ENCODE measurements around the gene CALML4. TPM values are rescaled to one million over a fixed set of nuclear protein-coding genes. Genes with fewer than 3 reads are reported as not detected.

CALML4 gene
- total RNA-seq, 4 donors from 2014 or later, result 3.0 to 5.1 (median 3.8) TPM

- DNase-seq, result no peak
Observed at GRCh38 chr15:68191555-68191954, 13.6 kb downstream of the CALML4 start.

GRCh38 chr15:68190048-68190447, 15.1 kb downstream of the CALML4 start:
- H3K4me3 ChIP-seq (replicated peaks in 1 of 3), result no peak overlapping the region
- H3K4me1 ChIP-seq, result peaks cover 26 to 34% of the 10 kb centered on the region in 2 donors
- no peaks in the 10 kb centered on the region for H3K36me3 ChIP-seq
- peak overlapping the region in 1 of 3 donors; percentile 88 for H3K27ac ChIP-seq
- DNase-seq, result no peak
- intact Hi-C loops (cut with DNase I), result no loop called here
- H3K9me3 ChIP-seq, result no peaks in the 10 kb centered on the region
- no peaks in the 10 kb centered on the region for H3K27me3 ChIP-seq
- WGBS, 2 donors, result 93 to 94% methylated on average over 4 of the region's 4 CpGs
- TF ChIP-seq POLR2A (IDR thresholded peaks at IDR 0.05), result no peak
- TF ChIP-seq CTCF (IDR thresholded peaks at IDR 0.05), result no peak

More at GRCh38 chr15:68191555-68191954, 13.6 kb downstream of the CALML4 start:
- intact Hi-C loops (cut with DNase I), result no loop called here
- Histone ChIP-seq H3K4me3 (replicated peaks in 1 of 3) (no peak overlapping the region), H3K27ac (peak overlapping the region in 2 of 3 donors; percentile 6 to 20), H3K9me3 (no peaks in the 10 kb centered on the region), H3K27me3 (no peaks in the 10 kb centered on the region), H3K4me1 (peaks cover 19 to 23% of the 10 kb centered on the region in 2 donors), H3K36me3 (no peaks in the 10 kb centered on the region)
- 61 to 63% methylated on average over 3 of the region's 3 CpGs for WGBS, 2 donors
- TF ChIP-seq POLR2A (IDR thresholded peaks at IDR 0.05) (no peak), CTCF (IDR thresholded peaks at IDR 0.05) (no peak)

GRCh38 chr15:68188647-68189046, 16.5 kb downstream of the CALML4 start:
- TF ChIP-seq POLR2A (IDR thresholded peaks at IDR 0.05) (no peak), CTCF (IDR thresholded peaks at IDR 0.05) (no peak)
- no peak overlapping the region for H3K4me3 ChIP-seq (replicated peaks in 1 of 3)
- intact Hi-C loops (cut with DNase I), result no loop called here
- no peak for DNase-seq
- H3K27ac ChIP-seq, result peak overlapping the region; percentile 60 to 88 (median 70)
- H3K4me1 ChIP-seq, result peaks cover 26 to 34% of the 10 kb centered on the region in 2 donors
- 73 to 87% methylated on average over 2 of the region's 2 CpGs for WGBS, 2 donors
- no peaks in the 10 kb centered on the region for H3K9me3 ChIP-seq
- no peaks in the 10 kb centered on the region for H3K27me3 ChIP-seq
- H3K36me3 ChIP-seq, result peaks cover 0 to under 1% of the 10 kb centered on the region in 2 donors

- Histone ChIP-seq H3K27ac (peak overlapping the region; percentile 60 to 88 (median 70)), H3K36me3 (peaks cover 6 to 7% of the 10 kb centered on the region in 2 donors), H3K27me3 (no peaks in the 10 kb centered on the region), H3K4me3 (replicated peaks in 1 of 3) (no peak overlapping the region), H3K4me1 (peaks cover 26 to 34% of the 10 kb centered on the region in 2 donors), H3K9me3 (no peaks in the 10 kb centered on the region)
- TF ChIP-seq CTCF (IDR thresholded peaks at IDR 0.05), result no peak
- TF ChIP-seq POLR2A (IDR thresholded peaks at IDR 0.05), result no peak
- peak; percentile 66 to 71 for DNase-seq
- intact Hi-C loops (cut with DNase I), result no loop called here
- 19 to 26% methylated on average over 9 of the region's 9 CpGs for WGBS, 2 donors
Observed at GRCh38 chr15:68187559-68187958, 17.6 kb downstream of the CALML4 start.

GRCh38 chr15:68186671-68187397, 18.3 kb downstream of the CALML4 start:
- Histone ChIP-seq H3K4me3 (replicated peaks in 1 of 3) (no peak overlapping the region), H3K27me3 (no peaks in the 10 kb centered on the region), H3K4me1 (peaks cover 26 to 34% of the 10 kb centered on the region in 2 donors), H3K27ac (peak overlapping the region; percentile 50 to 88 (median 60)), H3K36me3 (peaks cover 7 to 13% of the 10 kb centered on the region in 2 donors), H3K9me3 (no peaks in the 10 kb centered on the region)
- TF ChIP-seq POLR2A (IDR thresholded peaks at IDR 0.05) (no peak), CTCF (IDR thresholded peaks at IDR 0.05) (no peak)
- DNase-seq, result no peak
- WGBS, 2 donors, result 61 to 88% methylated on average over 5 of the region's 5 CpGs
- intact Hi-C loops (cut with DNase I), result no loop called here
